ENCODE measurements around the gene TDO2. TPM values are rescaled to one million over a fixed set of nuclear protein-coding genes. Genes with fewer than 3 reads are reported as not detected.

The TDO2 gene
- total RNA-seq = 246 and 253 TPM in 2 replicates
- 91.4 and 149 TPM in 2 replicates for polyA plus RNA-seq

DNA sequence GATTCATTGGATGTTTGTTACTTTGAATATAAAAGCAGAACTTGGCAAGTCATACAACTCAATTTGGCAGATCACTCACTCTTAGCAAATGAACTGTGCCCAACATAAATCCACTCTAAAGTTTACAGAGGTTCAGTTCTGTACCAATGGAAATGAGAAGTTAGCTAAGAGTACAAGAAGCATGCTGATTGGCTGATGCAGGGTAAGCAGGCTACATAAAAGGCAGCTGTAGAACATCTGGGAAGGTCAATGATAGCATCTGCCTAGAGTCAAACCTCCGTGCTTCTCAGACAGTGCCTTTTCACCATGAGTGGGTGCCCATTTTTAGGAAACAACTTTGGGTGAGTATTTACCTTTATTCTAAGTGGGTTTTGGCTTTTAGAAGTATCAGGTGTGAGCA, at the start of gene TDO2:
TSS of gene TDO2 (plus strand) at position 244 of the 400 bp plus-strand sequence. CDS start at position 307, 63 bp downstream.
- Histone ChIP-seq H3K4me2 (peak within 1 kb of the TSS; percentile 57), H3K4me1 (ENCODE audit: insufficient read depth) (peaks cover 25% of the 10 kb centered on the region), H4K20me1 (ENCODE audit: insufficient read depth, poor library complexity, severe bottlenecking) (no peaks in the 10 kb centered on the region), H2AFZ (no peak within 1 kb of the TSS), H3K36me3 (replicated peaks; ENCODE audit: insufficient read depth, low read depth) (no peaks in the 10 kb centered on the region), H3K27me3 (no peaks in the 10 kb centered on the region), H3K27ac (peak within 1 kb of the TSS; percentile 67), H3K9me2 (replicated peaks; ENCODE audit: insufficient read depth) (no peaks in the 10 kb centered on the region), H3K4me3 (no peak within 1 kb of the TSS), H3K9me3 (ENCODE audit: low read depth) (no peaks in the 10 kb centered on the region), H3K79me2 (peaks cover 5% of the 10 kb centered on the region)
- DNase-seq (ENCODE audit: low spot score) = peak; percentile 21
- WGBS (ENCODE audit: low lambda C conversion rate, missing lambda C conversion rate) = 30% methylated on average over 1 of the region's 1 CpG
- TF ChIP-seq, protein P1, sequence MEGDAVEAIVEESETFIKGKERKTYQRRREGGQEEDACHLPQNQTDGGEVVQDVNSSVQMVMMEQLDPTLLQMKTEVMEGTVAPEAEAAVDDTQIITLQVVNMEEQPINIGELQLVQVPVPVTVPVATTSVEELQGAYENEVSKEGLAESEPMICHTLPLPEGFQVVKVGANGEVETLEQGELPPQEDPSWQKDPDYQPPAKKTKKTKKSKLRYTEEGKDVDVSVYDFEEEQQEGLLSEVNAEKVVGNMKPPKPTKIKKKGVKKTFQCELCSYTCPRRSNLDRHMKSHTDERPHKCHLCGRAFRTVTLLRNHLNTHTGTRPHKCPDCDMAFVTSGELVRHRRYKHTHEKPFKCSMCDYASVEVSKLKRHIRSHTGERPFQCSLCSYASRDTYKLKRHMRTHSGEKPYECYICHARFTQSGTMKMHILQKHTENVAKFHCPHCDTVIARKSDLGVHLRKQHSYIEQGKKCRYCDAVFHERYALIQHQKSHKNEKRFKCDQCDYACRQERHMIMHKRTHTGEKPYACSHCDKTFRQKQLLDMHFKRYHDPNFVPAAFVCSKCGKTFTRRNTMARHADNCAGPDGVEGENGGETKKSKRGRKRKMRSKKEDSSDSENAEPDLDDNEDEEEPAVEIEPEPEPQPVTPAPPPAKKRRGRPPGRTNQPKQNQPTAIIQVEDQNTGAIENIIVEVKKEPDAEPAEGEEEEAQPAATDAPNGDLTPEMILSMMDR (IDR thresholded peaks at IDR 0.05; ENCODE audit: poor library complexity) = no peak
- TF ChIP-seq EZH2 (IDR thresholded peaks at IDR 0.05; ENCODE audit: borderline replicate concordance) (no peak), EZH2phosphoT487 (IDR thresholded peaks at IDR 0.05; ENCODE audit: low read depth, severe bottlenecking, unreplicated experiment) (no peak)

DNA sequence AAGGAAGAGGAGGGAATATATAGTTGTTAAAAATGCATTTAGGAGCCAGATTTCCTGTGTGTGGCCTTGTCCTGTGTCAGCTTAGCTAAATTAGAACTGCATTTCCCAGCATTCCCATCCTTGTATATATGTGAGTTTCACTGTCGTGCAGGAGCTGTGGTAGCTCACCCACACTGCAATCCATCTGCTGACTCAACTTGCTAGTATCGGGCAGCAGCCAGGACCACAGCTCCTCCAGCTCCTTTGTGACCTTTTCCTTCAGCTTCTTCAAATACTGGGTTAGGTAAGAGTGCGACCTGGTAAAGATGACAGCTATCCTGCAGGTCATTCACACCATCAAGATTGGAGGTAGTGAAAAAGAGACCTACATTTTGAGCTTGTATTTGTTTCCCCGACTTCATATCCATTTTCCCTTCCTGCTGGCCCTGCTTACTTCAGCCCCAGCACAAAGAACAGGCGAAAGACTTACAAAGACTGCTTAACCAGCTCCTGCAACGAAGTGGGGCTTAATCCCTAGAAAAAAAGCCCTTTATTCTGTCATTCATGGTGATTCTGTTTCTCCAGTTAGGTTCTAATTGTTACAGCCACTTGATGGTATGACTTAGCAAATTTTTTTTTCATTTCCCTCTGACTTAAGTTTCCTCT, 48.8 kb upstream of the TDO2 start:
- DNase-seq (ENCODE audit: low spot score) = peak; percentile 32
- TF ChIP-seq, protein P1 (IDR thresholded peaks at IDR 0.05; ENCODE audit: poor library complexity) = no peak
- TF ChIP-seq EZH2 (IDR thresholded peaks at IDR 0.05; ENCODE audit: borderline replicate concordance) (no peak), EZH2phosphoT487 (IDR thresholded peaks at IDR 0.05; ENCODE audit: low read depth, severe bottlenecking, unreplicated experiment) (no peak)
- Histone ChIP-seq H3K4me1 (ENCODE audit: insufficient read depth) (no peaks in the 10 kb centered on the region), H3K4me3 (no peak overlapping the region), H3K4me2 (peak overlapping the region; percentile 33), H2AFZ (peak overlapping the region; percentile 25), H3K27me3 (no peaks in the 10 kb centered on the region), H3K9me2 (replicated peaks; ENCODE audit: insufficient read depth) (no peaks in the 10 kb centered on the region), H3K27ac (peak overlapping the region; percentile 11), H3K79me2 (no peaks in the 10 kb centered on the region), H3K36me3 (replicated peaks; ENCODE audit: insufficient read depth, low read depth) (no peaks in the 10 kb centered on the region), H4K20me1 (ENCODE audit: insufficient read depth, poor library complexity, severe bottlenecking) (no peaks in the 10 kb centered on the region), H3K9me3 (ENCODE audit: low read depth) (no peaks in the 10 kb centered on the region)
- 57% methylated on average over 6 of the region's 6 CpGs for whole genome bisulfite sequencing (ENCODE audit: low lambda C conversion rate, missing lambda C conversion rate)

DNA sequence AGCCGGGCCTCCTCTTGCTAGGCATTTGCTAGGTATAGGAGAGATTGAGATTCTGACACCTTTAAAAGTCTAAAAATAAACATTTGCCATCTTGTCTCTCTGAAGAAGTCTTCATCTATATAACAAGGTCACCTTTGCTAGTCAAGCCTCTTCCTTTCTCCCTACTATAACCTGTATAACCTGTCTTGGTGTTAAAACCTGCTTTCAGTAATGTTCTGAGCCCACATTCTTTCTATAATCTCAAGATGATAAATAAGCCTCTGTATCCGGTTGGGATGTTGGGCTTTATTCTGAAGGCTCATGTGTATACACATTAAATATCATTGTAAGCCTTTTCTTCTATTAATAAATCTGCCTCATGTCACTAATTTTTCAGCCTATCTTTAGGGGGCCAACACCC, 47.6 kb upstream of the TDO2 start:
- no peaks in the 10 kb centered on the region for H3K9me2 ChIP-seq (replicated peaks; ENCODE audit: insufficient read depth)
- 67% methylated on average over 2 of the region's 2 CpGs for WGBS (ENCODE audit: low lambda C conversion rate, missing lambda C conversion rate)
- H3K4me2 ChIP-seq = no peak overlapping the region
- H3K27ac ChIP-seq = peak overlapping the region; percentile 30
- no peak overlapping the region for H3K4me3 ChIP-seq
- H3K4me1 ChIP-seq (ENCODE audit: insufficient read depth) = no peaks in the 10 kb centered on the region
- H3K79me2 ChIP-seq = no peaks in the 10 kb centered on the region
- no peak overlapping the region for H2AFZ ChIP-seq
- TF ChIP-seq EZH2phosphoT487 (IDR thresholded peaks at IDR 0.05; ENCODE audit: low read depth, severe bottlenecking, unreplicated experiment) = no peak
- TF ChIP-seq EZH2 (IDR thresholded peaks at IDR 0.05; ENCODE audit: borderline replicate concordance) = no peak
- TF ChIP-seq, protein P1 (IDR thresholded peaks at IDR 0.05; ENCODE audit: poor library complexity) = no peak
- H3K9me3 ChIP-seq (ENCODE audit: low read depth) = no peaks in the 10 kb centered on the region
- H4K20me1 ChIP-seq (ENCODE audit: insufficient read depth, poor library complexity, severe bottlenecking) = no peaks in the 10 kb centered on the region
- no peaks in the 10 kb centered on the region for H3K36me3 ChIP-seq (replicated peaks; ENCODE audit: insufficient read depth, low read depth)
- H3K27me3 ChIP-seq = no peaks in the 10 kb centered on the region
- DNase-seq (ENCODE audit: low spot score) = no peak
